Left colon (tissue), 2 donors: ENCODE data around the gene CAMK2G. TPM values are rescaled to one million over a fixed set of nuclear protein-coding genes. Genes with fewer than 3 reads are reported as not detected.

Source experiments
- ATAC-seq: fragments of 200-7000 bp; cut with Tn5 transposase; one replicate; pipeline ENCODE4 v1.9.1; 2020; ENCODE audit warnings: mild to moderate bottlenecking, moderate library complexity
- DNase-seq, 2 donors: peaks; one replicate each; pipeline ENCODE4 v3.0.0-alpha.2; 2020
- intact Hi-C, 2 donors: fragments of 100-400 bp; cut with DNase I in 1 of 2; cut with micrococcal nuclease in 1 of 2; formaldehyde crosslinking; loops; one replicate each; pipeline versions ENCODE4 v1.11.2 to v1.14.0; 2022; cut with DNase I, micrococcal nuclease
- total RNA-seq, 2 donors: library from RNA; stranded (reverse); fragmentation: NEBNext Ultra II Directional; extraction: Animal tissue kit (Norgen Biotek cat#: 25700); gene quantifications; one replicate each; pipeline ENCODE4 v1.2.1, GENCODE V29; 2021
- donor health status: DM: no; HTN: no; CAD: no.
- donor health status: DM: yes; HTN: yes; CAD: no.

The CAMK2G gene
- total RNA-seq, 2 donors from 2014 or later, result 52.3 to 56.1 TPM

- ATAC-seq (peak; percentile 26), DNase-seq (peak in 1 of 2 donors; percentile 59)
- intact Hi-C loops, result loop anchor here (5.0 to 10.0 kb wide), 3 partner anchors 55 to 207 kb away; no protein-coding TSS in a partner anchor
Observed at GRCh38 chr10:73887294-73888039, 13.1 kb upstream of the CAMK2G start.

- DNase-seq (no peak), ATAC-seq (no peak)
- intact Hi-C loops, result loop anchor here (5.0 to 10.0 kb wide), 3 partner anchors 56 to 208 kb away; no protein-coding TSS in a partner anchor
Observed at GRCh38 chr10:73886661-73887293, 12.4 kb upstream of the CAMK2G start.

- intact Hi-C loops, result loop anchor here (5.0 to 10.0 kb wide), 3 partner anchors 56 to 209 kb away; no protein-coding TSS in a partner anchor
- peak; percentile 87 for ATAC-seq
- peak; percentile 59 to 71 for DNase-seq
Observed at GRCh38 chr10:73886085-73886529, 11.8 kb upstream of the CAMK2G start.

- intact Hi-C loops, result loop anchor here (5.0 to 10.0 kb wide), 2 partner anchors 37 to 211 kb away; no protein-coding TSS in a partner anchor
- ATAC-seq, result no peak
- DNase-seq, result no peak
Observed at GRCh38 chr10:73884017-73884416, 9.7 kb upstream of the CAMK2G start.

- intact Hi-C loops, result loop anchor here (5.0 to 10.0 kb wide), 2 partner anchors 34 to 213 kb away; no protein-coding TSS in a partner anchor
- ATAC-seq (no peak), DNase-seq (no peak)
Observed at GRCh38 chr10:73881221-73881919, 7.0 kb upstream of the CAMK2G start.

- intact Hi-C loops, result loop anchor here (5.0 to 10.0 kb wide), 2 partner anchors 32 to 215 kb away; no protein-coding TSS in a partner anchor
- peak; percentile 81 to 93 for DNase-seq
- ATAC-seq, result peak; percentile 92
Observed at GRCh38 chr10:73879296-73880173, 5.2 kb upstream of the CAMK2G start.

GRCh38 chr10:73878365-73878764 is 4.0 kb upstream of the CAMK2G start:
- intact Hi-C loops, result no loop called here
- ATAC-seq, result no peak

GRCh38 chr10:73877533-73878160 is 3.3 kb upstream of the CAMK2G start:
- intact Hi-C loops, result no loop called here
- no peak for ATAC-seq
- DNase-seq, result no peak

More at GRCh38 chr10:73878365-73878764, 4.0 kb upstream of the CAMK2G start:
- no peak for DNase-seq

GRCh38 chr10:73876971-73877370 is 2.6 kb upstream of the CAMK2G start:
- DNase-seq (no peak), ATAC-seq (no peak)
- intact Hi-C loops, result no loop called here

- no peak for ATAC-seq
- intact Hi-C loops, result no loop called here
- DNase-seq, result no peak
Observed at GRCh38 chr10:73876566-73876965, 2.2 kb upstream of the CAMK2G start.

- ATAC-seq, result no peak
- DNase-seq, result no peak
- intact Hi-C loops, result no loop called here
Observed at GRCh38 chr10:73876157-73876556, 1.8 kb upstream of the CAMK2G start.

- intact Hi-C loops, result no loop called here
- ATAC-seq, result no peak
- no peak for DNase-seq
Observed at GRCh38 chr10:73875139-73875475, 752 bp upstream of the CAMK2G start.

GRCh38 chr10:73873838-73874215 is 528 bp downstream of the CAMK2G start:
- DNase-seq, result no peak
- intact Hi-C loops, result no loop called here
- ATAC-seq, result no peak

GRCh38 chr10:73873142-73873837 is 1.1 kb downstream of the CAMK2G start:
- DNase-seq, result no peak
- intact Hi-C loops, result no loop called here
- no peak for ATAC-seq

- no peak for DNase-seq
- intact Hi-C loops, result no loop called here
- ATAC-seq, result peak; percentile 7
Observed at GRCh38 chr10:73872190-73872710, 2.1 kb downstream of the CAMK2G start.

- DNase-seq (peak; percentile 62 to 82), ATAC-seq (peak; percentile 79)
- intact Hi-C loops, result no loop called here
Observed at GRCh38 chr10:73871295-73872189, 2.8 kb downstream of the CAMK2G start.
